GM19351 (cell line): Measurements from ENCODE around the gene CYBB.

ENCODE experiments used
- ATAC-seq: cut with Tn5 transposase; IDR thresholded peaks from one replicate; pipeline ENCODE4 v1.9.1; 2021; ENCODE audit warnings: mild to moderate bottlenecking, moderate library complexity; ENCODE audit not compliant: unreplicated experiment

Gene CYBB

DNA sequence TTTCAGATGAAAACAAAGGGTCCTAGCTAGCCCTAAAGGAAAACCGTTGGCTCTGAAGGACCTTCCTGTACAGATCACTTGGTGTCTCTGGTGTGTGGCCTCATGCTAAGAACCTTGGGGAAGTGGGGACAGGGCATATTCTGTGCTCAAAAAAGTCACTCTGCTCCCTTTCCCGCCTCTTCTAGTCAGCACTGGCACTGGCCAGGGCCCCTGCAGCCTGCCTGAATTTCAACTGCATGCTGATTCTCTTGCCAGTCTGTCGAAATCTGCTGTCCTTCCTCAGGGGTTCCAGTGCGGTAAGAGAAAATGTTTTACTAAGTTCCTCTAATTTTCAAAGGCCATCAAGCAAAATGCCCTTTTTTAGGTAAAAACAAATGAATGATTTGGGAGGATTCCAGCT is 3.4 kb downstream of the CYBB start:
- no peak for ATAC-seq

DNA sequence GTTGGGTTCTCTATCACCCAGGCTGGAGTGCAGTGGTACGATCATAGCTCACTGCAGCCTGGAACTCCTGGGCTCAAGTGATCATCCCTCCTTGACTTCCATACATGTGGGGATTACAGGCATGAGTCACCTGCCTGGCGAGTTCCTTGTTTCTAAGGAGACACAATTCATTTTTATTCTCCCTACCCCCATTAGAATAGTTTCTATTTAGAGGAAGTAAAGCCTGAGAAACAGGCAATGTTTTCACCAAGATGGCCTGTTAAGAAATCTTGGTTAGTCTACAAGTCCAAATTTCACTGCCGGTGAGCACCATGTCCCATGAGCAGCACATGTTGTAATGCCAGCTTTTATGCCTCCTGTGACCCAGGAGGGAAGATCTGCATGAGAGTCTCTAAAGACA is 5.7 kb downstream of the CYBB start:
- no peak for ATAC-seq

DNA sequence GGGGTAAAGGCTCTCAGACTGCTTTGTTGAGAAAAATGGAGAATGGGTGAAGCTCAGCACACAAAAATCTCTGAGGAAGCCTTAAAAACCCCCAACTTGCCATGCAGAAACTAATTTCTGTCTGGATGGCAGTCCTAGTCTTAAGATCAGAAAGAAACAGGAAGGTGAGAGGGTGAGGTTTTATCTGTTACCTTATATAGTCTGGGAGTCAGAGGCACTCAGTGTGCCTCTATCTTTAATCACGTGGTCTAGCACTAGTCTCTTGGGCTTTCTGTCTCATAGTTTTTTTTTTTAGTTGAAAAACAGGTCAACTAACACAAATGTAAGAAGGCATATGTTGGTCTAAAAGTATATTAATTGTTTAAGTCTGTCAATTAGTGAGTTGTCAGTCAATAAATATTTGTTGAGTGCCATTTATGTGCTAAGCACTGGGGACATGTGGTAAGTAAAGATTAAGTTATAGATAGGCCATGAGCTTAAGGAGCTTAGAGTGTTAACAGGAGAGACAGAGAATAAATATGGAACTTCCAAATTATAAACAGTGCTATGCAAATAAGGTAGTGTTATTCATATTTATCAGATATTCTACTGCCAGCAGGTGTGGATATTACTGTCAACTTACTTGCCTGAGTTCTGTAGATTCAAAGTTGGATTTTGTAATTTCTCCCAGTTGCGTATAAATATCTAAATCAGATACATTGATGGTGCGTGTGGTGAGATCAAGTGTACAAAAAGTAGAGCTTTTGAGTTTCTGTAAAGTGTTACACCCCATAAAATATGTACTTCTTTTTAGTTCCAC is 7.0 kb downstream of the CYBB start:
- peak; percentile 76 for ATAC-seq

DNA sequence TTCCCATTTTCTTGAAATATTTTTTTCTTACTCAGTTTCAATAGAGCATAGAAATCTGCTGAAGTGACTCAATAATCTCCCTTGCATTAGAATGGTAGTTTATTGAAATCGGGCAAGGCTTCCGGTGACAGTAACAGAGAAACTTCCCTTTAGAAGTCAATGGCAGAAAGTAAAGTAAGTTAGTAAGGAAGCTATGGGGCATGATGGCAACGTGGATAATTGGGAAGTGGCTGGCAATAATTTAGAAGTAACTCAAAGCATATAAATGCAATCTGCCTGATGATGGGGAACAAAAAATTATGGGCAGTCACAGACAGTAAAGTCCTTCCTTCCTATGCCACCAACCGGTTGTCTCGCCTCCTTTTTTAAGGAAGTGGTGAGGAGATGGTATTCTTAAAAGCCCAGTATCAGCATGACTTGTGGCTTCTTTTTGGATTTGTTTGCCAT is 7.6 kb downstream of the CYBB start:
- ATAC-seq, result peak; percentile 66

DNA sequence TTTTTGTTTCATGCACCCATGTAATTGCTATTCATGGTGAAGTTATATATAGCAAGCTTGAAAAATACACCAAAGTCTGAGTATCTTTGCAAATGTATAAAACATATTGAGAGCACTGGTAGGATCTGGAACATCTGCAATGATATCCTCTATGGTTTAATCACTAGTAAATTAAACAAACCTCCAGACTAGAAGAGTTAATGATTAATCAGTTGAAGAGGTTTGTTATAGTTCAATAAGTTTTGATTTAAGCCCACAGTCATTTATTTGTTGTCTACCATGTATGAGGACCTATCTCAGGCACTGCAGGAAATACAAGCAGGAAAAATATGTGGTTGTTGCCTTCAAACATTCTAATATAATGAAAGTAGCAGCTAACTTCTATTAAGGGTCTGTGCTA is 16.5 kb downstream of the CYBB start:
- ATAC-seq, result no peak

DNA sequence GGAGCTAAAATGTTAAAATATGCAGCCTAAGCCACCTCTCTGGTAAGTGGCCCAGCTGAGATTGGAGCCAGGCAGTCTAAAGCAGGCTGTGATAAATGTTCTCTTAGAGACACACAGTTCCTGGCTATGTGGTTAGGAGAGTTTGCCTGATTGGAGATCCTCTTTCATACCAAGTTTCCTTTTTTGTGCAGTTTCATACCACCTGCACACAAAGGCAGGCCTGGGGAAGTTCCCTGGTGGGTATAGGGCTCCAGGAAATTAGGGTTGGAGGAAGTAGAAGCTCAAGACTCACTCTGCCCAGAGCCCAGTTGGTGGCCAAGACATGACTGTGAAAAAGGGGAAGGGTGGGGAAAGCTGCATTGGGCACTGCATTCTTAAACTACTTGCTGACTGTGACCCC is 16.9 kb downstream of the CYBB start:
- peak; percentile 65 for ATAC-seq

DNA sequence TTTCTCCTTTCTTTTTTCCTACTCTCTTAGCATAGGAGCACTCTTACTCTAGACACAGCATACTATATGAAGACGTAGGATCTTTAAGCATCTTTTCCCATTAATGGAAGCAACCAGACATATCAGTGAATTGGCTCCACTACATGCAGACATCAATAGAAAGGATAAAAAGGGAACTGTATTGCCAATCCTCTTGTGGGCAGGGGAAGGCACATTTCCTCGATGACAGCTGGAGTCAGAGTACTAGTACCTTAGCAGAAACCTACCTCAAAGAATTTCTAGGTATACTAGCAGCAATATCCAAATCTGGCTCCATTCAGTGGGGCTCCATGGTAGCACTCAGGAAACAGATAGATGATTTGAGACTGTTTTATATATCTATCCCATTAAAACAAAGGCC is 20.1 kb downstream of the CYBB start:
- no peak for ATAC-seq

DNA sequence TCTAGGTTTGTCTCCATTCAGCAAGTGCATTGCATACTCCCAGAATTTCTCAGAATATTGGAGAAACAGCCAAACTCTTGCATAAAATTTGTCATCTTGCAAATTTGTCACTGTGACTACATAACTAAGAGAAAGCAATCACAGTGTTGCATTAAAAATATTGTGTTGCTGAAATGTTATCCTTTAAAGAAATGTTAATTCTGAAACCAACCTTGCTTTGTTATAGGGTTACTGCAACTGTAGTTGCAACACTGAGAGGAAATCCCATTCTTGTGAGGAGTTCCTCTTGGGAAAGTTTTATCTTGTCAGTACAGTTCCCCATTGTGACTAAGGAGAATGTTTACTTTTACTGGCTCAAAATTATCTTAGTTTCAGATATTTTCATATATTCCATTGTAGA is 20.9 kb downstream of the CYBB start:
- no peak for ATAC-seq

DNA sequence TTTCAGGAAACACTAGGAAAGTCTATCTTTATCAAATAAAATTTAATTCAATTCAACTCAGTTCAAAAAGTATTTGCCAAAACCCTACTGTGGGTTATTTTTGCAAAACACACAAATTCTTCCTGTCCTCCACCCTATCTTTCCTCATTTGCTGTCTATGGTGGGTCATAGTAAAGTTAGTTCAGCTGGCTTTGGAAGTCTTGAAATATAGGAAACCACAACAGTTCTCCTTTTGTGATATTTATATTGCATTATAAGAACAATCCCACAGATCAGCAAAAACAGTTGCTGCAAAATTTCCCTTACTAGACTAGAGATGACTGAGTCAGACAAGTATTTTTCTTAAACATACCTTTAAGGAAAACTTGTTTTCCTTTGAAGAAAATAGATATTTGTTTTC is 22.2 kb downstream of the CYBB start:
- no peak for ATAC-seq

DNA sequence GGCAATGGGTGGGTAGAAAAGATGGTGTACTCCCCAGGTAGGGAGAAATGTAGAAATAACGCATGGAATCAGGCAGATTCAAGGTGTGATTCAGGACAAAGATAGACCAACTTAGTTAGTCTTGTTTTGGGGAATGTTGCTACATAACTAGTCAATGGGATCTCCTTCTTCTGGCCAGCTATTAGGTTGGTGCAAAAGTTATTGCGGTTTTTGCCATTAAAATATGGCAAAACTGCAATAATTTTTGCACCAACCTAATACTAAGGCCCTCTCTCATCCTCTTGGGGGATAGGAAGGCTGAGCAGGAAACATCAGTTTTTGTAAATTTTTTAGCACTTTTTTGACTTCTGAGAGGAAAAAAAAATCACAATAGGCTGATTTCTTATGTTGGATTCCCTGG is 23.2 kb downstream of the CYBB start:
- no peak for ATAC-seq

DNA sequence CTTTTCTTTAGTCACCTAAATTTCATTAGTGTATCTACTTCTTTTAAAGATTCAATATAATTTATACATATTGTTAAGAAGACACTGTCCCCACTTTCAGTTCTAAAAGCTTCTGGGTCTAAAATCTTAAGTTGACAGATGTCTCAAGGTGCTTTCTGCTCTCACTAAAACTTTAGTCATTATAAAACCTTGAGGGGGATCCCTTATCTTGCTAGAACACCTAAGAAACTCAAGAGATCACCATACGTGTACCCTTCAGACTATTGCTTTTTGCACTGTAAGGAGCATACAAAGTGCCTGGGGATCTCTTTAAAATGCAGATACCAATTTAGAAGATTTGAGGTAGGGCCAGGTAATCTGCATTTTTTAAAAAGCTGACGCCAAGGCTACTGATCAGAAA is 30.1 kb downstream of the CYBB start:
- ATAC-seq, result no peak

DNA sequence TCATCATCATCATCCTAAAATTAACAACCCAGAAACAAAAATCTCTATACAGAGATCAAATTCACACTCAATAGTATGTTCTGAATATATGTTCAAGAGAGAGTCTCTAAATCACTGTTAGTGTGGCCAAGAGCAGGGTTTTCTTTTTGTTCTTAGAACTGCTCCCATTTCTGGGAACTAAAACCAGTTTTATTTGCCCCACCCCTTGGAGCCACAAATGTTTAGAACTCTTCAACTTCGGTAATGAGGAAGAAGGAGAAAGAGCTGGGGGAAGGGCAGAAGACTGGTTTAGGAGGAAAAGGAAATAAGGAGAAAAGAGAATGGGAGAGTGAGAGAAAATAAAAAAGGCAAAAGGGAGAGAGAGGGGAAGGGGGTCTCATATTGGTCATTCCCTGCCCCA is 32.3 kb downstream of the CYBB start:
- no peak for ATAC-seq

DNA sequence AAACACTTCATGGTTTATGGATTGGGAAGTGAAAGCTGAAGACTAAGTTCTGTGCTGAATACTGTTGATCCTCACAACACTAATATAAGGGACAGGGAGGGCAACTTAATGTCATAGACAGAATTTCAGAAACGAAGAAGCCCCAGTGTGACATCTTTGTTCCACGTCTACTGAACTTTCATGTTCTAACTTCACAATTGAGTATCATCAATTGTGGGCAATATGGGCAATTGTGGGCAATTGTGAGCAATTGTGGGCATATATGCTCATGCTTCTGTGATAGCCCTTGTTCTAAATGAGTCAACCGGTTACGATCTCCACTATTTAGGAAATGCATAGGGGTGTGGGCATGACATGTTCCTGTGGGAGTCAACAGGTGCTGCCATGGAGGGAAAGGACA is 33.7 kb downstream of the CYBB start:
- ATAC-seq, result no peak

DNA sequence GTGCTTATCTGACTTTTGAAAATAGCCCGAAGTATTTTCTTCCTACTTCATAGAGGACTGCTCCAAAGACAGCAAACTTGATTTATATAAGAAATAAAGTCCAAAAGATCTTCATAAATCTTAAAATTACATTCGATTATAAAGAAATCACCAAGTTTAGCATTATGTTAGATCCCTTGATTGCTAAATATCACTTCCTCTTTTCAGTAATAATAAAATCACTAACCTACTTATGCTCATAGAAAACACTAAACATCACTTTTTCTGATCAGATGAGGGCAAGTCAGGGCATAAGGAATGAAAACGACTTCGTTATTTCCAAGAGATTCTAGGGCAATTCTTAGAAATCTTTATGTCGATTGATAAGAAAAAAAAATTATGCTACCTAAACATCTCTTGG is 35.5 kb downstream of the CYBB start:
- ATAC-seq, result no peak

DNA sequence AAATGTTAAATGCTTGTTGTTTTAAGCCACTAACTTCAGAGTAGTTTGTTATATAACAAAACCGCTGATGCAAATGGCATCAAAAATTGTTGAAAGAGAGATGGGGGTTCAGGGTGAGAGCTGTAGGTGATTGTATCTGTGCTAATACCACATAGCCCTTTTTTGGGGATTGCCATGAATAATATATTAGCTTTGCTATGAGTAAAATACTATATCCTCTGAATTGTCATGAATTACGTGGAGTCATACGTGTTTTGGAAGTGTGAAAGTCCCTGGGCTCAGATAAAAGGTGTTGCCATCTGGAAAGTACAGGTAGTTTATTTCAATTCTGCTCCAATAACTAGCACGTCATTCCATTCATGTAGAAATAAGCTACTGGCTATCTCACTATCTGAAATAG is 36.9 kb downstream of the CYBB start:
- peak; percentile 8 for ATAC-seq

DNA sequence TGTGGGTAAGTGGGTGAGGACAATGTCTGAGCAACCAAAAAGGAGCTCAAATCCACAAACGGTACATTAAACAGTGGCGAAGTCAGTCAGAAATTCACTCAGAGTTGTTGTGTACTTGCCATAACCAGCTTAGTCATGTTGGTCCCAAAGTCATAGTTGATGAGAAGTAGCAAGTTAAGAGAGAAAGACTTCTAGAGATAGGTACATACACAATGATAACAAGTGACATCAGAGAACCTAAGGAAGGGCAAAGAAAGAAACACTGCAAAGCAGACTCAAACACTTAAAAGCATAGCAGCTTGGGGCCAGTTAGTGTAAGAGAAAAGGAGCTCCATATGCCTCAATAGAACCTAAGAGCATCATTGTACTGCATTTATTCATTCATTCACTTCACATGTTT is 37.3 kb downstream of the CYBB start:
- ATAC-seq, result peak; percentile 13

DNA sequence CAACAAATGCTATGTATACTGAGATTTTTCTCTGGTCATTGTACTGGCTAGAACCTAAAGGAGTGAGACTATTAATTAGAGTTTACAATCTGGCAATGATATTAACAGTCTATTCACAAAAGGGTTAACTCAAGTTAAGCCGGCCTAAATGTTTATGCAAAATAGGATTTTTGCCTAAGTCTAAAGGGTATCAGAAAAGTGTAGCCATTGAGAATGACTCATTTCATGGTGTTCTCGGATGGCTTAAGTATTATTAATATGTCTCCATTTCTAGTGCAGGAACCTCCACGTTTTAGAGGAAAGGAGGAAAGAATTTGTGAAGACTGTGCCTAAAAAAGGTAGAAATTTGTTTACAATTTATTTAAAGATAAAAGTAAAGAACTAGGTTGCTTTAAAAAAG is 37.7 kb downstream of the CYBB start:
- ATAC-seq, result peak; percentile 50

DNA sequence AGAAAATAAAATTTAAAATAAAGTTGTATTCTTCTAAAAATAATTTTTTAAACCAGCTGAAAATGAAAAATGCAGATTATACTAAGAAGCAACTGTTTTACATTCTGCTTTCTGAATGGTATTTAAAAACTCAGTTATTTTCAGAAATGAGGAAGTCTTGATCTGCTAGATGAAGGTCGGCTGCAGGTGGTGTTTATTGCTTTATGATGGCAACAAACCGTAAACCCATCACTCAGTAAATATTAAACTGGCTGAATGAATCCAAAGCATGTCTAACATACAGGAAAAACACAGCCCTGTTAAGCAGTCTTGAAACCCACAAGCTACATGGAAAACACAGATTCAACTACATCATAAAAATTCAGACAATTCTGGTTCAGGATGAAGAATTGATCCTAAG is 38.2 kb downstream of the CYBB start:
- peak; percentile 54 for ATAC-seq

DNA sequence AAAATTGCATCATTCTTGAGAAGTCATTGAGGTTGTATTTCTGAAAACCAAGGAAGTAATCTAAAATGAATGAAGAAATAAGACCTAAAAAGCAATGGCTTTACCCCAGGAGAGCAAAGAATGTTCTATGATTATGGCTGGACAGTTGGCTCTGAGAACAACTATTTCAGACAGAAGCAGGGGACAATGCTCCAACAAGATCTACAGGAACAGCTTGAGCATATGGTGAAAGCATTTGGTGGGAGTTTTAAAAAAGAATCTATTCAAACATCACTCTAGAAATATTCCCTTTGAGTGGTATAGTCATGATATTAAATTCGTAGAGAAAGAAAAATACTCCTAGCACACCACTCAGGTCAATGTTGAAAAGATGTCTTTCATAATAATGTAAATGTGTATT is 40.8 kb downstream of the CYBB start:
- no peak for ATAC-seq

DNA sequence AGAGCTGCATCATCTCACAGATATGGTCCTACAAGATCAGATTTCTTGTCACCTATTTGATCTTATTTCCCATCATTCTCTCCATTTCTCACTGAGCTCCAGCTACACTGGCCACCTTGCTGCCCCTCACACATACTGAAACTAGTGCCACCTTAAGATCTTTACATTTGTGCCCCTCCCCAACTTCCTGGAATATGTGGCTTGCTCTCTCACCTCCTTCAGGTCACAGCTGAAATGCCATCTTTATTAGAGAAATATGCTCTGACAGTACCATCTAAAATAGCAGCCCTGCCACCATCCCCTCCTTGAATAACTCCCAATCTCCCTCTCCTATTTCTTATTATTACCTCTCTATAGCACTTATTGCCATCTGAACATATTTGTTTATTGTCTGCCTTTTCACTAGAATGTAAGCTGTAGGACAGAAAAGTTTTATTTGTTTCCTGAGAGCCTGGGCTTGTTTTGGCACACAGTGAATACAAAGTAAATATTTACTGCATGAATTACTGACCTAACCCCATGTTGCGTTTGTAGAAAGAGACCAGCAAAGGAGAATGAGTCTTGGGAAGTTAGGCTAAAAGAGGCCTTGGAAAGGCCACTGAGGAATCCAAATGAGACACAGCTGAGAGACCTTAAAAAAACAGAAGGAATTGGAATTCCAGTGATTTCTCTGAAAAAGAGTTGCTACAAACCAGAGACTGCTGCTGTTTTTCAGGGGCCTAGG is 44.8 kb downstream of the CYBB start:
- ATAC-seq, result no peak

DNA sequence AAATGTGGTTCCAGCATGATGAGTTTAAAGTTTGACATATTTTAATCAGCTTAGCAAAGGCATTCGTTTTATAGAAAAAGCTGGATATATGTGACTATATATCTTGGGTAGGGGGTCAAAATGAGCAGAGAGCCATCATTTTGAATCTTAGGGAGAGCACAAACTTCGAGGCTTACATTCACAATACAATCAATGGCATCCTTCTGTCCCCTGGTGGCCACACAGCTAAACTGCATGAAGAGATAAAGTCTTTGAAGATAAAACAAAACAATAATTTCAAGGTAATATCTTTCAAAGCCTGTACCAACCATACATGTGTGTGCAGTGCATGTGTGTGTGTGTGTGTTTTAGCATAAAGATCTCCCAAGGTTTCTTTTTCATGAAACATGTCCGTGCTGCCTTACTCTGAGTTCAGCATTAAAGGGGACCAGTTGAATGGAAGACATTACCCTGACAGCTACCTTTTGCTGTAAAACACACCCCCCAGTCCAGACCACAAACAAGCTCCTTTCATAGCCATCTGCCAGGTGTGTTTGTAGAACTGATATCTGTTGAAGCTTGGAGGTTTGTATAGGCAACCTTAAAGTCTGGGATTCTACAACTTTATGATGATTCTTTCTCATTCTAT is 45.5 kb downstream of the CYBB start:
- peak; percentile 84 for ATAC-seq

DNA sequence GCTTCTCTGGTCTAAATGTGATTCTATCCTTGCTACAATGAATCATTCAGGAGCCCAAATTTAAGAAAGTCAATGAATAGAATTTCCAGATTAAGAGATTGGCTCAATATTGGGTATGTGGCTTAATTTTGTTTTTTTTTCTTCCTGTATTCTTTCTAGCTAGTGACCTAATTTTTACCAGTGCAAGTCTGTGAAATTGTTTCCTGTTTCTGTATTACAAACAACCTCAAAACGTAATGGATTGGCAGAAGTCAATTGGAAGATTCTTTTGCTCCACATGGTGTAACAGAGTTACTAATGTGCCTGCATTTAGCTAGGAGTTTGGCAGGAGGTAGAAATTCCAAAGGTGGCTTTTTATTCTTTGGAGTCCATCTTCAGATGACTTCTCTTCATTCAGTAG is 49.9 kb downstream of the CYBB start:
- ATAC-seq, result no peak
